ENCODE measurements around the gene WFDC8.
"Not testable (repeated sequence)": the region's sequence is repeated elsewhere in the genome, so short reads cannot be mapped to it uniquely, and the experiment has no call there.

The WFDC8 gene

GRCh38 chr20:45579184-45579583 lies at the start of gene WFDC8:
Gene WFDC8, minus strand, starts transcription at chr20:45579284. Its CDS starts 37 bp downstream, at chr20:45579247.
- DNase-seq, result no peak

- DNase-seq, result no peak
These were observed 47.5 kb upstream of the WFDC8 start for GRCh38 chr20:45626540-45626939.

DNA sequence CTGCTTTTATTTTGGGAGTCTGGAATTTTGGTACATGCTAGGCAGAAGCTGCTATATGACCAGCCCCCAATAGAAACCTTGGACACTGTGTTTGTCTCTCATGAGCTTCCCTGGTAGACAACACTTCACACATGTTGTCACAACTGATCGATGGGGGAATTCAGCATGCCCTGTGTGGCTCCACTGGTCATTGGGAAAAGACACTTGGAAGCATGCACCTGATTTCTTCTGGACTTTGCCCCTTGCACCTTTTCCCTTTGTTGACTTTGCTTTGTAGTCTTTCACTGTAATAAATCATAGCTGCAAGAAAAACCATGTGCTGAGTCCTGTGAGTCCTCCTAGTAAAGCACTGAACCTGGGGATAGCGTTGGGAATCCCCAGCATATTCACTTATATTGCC lies 42.5 kb upstream of the WFDC8 start:
- no peak for DNase-seq

DNA sequence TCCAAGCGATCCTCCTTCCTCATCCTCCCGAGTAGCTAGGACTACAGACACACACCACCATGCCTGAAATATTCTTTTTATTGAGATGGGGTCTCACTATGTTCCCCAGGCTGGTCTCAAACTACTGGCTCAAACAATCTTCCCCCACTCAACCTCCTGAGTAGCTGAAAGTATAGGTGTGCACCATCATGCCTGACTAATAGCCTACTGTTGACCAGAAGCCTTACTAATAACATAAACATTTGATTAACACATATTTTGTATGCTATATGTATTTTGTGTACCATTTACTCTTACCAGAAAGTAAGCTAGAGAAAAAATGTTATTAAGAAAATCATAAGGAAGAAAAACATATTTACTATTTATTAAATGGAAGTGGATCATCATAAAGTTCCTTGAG lies 38.5 kb upstream of the WFDC8 start:
- DNase-seq, result no peak

- DNase-seq, result no peak
These were observed 33.2 kb upstream of the WFDC8 start for GRCh38 chr20:45612314-45612713.

DNA sequence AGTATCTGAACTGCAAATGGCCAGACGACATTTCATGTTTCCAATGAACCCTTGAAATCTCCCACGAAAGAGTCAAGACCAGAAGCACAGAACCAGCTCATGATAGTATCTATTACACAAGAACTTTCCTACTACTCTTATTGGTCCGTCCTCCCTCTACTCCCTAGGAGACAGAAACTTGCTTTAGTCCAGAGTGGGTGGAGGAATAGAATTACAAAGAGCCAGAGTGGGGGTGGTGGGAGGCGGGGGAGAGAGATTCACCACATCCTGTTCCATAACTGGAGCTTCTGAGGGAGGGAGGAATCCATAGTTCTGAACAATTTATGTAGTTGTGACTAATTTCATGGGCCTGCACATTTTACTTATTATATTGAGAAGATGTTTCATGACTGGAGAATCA lies 32.0 kb upstream of the WFDC8 start:
- no peak for DNase-seq

GRCh38 chr20:45607810-45608209 lies 28.7 kb upstream of the WFDC8 start:
- no peak for DNase-seq

GRCh38 chr20:45595235-45595634 lies 16.2 kb upstream of the WFDC8 start:
- no peak for DNase-seq

DNA sequence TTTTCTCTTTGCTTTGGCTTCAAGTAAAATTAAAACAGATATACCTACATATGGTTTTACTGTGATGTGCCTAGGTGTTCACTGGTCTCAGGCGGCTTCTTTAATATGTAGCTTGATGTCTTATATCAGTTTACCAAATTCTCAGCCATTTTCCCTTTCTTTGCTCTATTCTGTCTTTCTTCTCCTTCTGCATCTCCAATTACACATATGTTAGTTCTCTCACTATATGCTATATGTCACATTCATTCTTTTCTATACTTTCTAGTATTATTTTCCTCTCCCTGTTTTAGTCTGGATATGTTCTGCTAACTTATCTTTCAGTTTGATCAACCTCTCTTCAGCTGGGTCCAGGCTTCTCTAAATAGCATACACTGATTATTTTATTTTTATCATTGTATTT lies 14.4 kb upstream of the WFDC8 start:
- DNase-seq, result no peak

DNA sequence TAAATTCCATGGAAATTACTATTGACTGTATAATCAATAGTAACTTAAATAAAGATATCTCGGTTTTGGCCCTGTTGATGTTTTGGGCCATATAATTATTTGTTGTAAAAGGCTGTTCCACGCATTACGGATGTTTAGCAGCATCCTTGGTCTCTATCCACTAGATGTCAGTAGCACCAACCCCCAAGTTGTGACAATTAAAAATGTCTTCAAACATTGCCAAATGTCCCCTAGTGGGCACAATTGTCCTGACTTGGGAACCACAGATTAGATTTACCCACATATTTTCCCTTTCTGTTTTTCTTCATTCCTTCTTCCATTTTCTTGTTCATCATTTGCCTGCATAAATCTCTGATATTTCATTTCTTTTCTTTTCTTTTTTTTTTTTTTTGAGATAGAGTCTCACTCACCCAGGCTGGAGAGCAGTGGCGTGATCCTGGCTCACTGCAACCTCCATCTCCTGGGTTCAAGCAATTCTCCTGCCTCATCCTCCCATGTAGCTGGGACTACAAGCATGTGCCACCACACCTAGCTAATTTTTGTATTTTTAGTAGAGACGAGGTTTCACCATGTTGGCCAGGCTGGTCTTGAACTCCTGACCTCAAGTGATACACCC lies 13.6 kb upstream of the WFDC8 start:
- DNase-seq, result no peak

DNA sequence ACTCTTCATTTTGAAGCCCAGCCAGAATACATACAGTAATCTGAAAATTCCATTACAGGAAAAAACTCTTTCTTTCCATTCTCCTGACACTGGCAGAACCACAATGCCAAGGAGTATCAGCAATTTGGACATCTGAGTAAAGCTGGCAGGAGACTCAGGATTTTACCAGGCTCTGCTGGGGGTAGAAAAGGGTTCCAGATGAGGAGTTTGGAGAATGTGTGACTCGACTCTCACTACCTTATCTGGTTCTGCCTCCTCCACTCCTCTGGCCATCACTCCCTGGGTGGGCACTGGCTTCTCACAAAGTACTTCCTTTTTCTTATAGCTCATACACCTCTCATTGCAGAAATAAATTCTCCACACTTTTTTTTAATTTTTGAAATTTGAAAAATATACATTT lies 10.6 kb upstream of the WFDC8 start:
- no peak for DNase-seq

- DNase-seq, result no peak
These were observed 9.7 kb upstream of the WFDC8 start for GRCh38 chr20:45588800-45589199.

- not testable (repeated sequence) for DNase-seq
These were observed 6.9 kb upstream of the WFDC8 start for GRCh38 chr20:45585986-45586385.

GRCh38 chr20:45584294-45584693 lies 5.2 kb upstream of the WFDC8 start:
- not testable (repeated sequence) for DNase-seq

GRCh38 chr20:45583502-45583901 lies 4.4 kb upstream of the WFDC8 start:
- no peak for DNase-seq

DNA sequence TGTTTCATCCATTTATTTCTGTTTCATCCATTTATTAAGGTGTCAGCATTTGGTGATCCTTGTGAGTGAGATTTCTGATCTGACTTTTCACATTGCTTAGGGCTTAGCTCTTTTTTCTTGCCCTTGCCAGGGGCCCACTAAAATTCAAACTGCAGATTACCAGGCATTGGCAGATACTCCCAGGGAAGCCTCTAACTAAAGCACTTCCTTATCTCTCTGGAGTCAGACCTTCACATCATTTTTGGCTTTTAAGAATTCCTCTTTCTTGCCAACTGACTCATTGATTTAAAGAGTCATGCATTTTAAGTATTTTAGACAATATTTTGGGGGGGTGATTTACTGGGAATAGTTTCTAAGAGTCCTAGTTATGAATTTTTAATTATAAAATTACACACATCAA lies 2.6 kb upstream of the WFDC8 start:
- no peak for DNase-seq

DNA sequence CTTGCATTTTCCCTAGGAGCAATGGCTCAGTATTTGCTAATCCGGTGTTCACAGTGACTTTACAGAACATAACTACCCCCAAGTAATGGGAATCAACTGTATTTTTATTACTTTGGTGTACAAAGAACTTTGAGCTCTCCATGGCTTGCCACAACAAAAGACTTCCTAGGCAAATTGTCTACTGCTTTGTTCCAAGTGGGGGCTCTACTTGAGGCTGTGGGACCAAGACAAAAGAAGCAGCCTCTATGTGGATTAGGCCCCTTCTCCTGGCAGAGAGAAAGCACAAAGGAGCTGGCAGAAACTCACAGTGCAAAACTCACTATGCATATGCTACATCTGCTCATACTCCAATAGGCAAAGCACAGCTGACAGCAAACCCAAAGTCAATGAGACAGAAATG lies 853 bp downstream of the WFDC8 start:
- no peak for DNase-seq

DNA sequence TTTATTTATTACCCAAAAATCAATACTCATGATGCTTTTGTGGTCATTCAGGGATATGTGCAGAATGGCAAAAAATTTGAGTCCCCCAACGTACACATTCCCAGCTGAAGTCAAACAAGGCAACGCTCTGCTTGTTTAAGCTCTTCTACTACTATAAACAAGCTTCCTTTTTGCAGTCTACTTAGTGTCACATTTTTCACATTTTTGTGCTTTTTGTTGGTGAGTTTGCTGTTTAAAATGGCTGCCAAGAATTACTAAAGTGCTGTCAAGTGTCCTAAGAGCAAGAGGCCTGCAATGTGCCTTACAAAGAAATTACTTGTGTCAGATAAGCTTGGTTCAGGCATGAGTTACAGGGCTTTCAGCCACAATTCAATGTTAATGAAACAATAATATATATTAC lies 2.1 kb downstream of the WFDC8 start:
- DNase-seq, result no peak

- no peak for DNase-seq
These were observed 3.2 kb downstream of the WFDC8 start for GRCh38 chr20:45575931-45576330.

- not testable (repeated sequence) for DNase-seq
These were observed 9.4 kb downstream of the WFDC8 start for GRCh38 chr20:45569650-45570049.

DNA sequence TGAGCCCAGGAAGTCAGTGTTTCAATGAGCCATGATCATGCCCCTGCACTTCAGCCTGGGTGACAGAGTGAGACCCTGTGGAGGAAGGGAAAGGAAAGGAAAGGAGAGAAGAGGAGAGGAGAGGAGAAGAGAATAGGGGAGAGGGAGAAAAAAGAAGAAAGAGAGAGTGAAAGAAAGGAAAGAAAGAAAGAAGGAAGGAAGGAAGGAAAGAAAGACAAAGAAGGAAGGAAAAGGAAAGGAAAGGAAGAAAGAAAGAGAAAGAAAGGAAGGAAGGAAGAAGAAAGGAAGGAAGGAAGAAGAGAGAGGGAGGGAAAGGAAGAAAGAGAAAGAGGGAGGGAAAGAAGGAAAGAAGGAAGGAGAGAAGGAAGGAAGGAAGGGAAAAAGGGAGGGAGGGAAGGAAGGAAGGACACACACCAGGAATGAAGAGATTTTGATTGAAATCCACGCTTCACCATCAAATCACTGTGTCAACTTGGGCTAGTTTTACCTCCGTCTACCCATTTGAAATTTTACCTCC lies 14.3 kb downstream of the WFDC8 start:
- no peak for DNase-seq

DNA sequence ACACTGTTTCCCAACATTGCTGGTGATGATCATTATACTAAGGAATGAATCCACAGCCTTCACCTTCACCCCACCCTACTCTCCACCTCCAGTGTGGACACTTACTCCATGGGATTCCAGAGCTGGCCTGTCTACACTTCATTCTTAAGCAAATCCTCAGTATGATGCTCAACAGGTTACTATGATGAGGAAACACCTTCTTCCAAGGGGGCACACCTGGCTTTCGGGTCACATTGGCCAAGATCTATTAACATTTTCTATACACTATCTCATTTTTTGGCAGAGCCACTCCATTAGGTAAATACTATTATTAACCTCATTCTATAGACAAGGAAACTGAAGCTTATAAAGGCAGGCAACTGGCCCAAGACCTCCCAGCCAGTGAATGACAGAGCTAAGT lies 23.9 kb downstream of the WFDC8 start:
- DNase-seq, result no peak

DNA sequence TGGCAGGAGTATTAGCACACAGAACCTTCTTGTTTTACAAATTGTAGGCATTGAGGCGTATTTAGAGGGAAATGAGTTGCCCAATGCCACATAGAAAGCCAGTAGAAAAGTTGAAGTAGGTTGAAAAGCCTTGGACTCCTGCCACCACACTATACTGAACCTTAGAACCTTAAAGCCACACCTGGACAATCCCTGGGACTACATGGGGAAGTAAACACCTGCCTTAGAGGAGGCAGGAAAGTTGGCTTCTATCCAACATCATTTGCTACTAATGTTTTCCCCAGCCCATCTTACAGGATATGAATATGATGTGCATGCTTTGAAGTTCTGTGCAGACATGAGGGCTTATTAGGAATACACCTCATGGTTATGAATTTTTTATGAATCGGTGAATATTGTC lies 26.6 kb downstream of the WFDC8 start:
- DNase-seq, result no peak

DNA sequence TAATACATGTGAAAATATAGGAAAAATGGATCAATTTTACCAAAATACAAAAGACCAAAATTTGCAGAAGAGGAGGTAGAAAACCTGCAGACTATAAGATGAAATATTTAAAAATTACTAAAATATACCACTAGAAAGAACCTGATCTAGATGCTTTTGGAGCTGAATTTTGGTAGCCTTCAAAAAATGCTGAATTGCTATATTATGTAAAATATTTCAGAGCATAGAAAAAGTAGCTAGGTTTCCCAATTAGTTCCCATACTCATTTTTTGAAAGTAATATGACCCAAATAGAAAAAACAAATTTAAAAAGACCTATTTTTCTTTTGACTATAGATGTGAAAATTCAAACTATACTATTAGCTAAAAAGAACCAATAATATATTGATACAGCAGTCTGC lies 28.3 kb downstream of the WFDC8 start:
- no peak for DNase-seq

All from nucleus accumbens (tissue), 56 donors.